Calu3 (cell line): ENCODE measurements around the gene CD2AP. TPM values are rescaled to one million over a fixed set of nuclear protein-coding genes. Genes with fewer than 3 reads are reported as not detected.

Source experiments
- BruUV-seq: library from RNA; stranded (reverse); fragments of 400-500 nt; replicated peaks from 2 replicates; lab custom pipeline; 2021; lab: Mats Ljungman, UMichigan
- CTCF ChIA-PET: fragments of 300-600 bp; sonication (Branson Sonifier 250); formaldehyde crosslinking; loops from one replicate; lab custom pipeline; 2022; ENCODE audit warnings: antibody characterized with exemption; lab: Charles Lee
- DNase-seq: peaks from one replicate; pipeline ENCODE4 v3.0.0; 2022
- H3K27ac Mint-ChIP-seq: one replicate; pipeline ENCODE4 v1.8.0; 2022; ENCODE audit warnings: mixed read lengths; ENCODE audit not compliant: unreplicated experiment
- H3K27me3 Mint-ChIP-seq: one replicate; pipeline ENCODE4 v1.8.0; 2022; ENCODE audit warnings: mixed read lengths; ENCODE audit not compliant: unreplicated experiment
- H3K36me3 Mint-ChIP-seq: one replicate; pipeline ENCODE4 v1.8.0; 2022; ENCODE audit warnings: mild to moderate bottlenecking, moderate library complexity, mixed read lengths; ENCODE audit not compliant: insufficient read depth, unreplicated experiment
- H3K4me1 Mint-ChIP-seq: one replicate; pipeline ENCODE4 v1.8.0; 2022; ENCODE audit warnings: mild to moderate bottlenecking, low read depth, mixed read lengths; ENCODE audit not compliant: unreplicated experiment
- H3K4me3 Mint-ChIP-seq: one replicate; pipeline ENCODE4 v1.8.0; 2022; ENCODE audit warnings: mild to moderate bottlenecking, low read depth, moderate library complexity, mixed read lengths; ENCODE audit not compliant: unreplicated experiment
- H3K9me3 Mint-ChIP-seq: one replicate; pipeline ENCODE4 v1.8.0; 2022; ENCODE audit warnings: low read depth, mixed read lengths; ENCODE audit not compliant: unreplicated experiment
- intact Hi-C: fragments of 100-400 bp; cut with micrococcal nuclease; formaldehyde crosslinking; loops from one replicate; pipeline ENCODE4 v1.10.0; 2022; ENCODE audit not compliant: unreplicated experiment
- total RNA-seq: library from RNA; stranded (reverse); gene quantifications from 2 replicates; pipeline ENCODE4 v1.2.3, GENCODE V29; 2022
- TF ChIP-seq, protein P1 (sequence below): fragments of 200-600 bp; IDR thresholded peaks from one replicate; pipeline ENCODE4 v1.8.0; 2022; ENCODE audit warnings: antibody characterized with exemption; ENCODE audit not compliant: unreplicated experiment

CD2AP gene
- total RNA-seq, 1 experiment from 2014 or later: 105 TPM

DNA sequence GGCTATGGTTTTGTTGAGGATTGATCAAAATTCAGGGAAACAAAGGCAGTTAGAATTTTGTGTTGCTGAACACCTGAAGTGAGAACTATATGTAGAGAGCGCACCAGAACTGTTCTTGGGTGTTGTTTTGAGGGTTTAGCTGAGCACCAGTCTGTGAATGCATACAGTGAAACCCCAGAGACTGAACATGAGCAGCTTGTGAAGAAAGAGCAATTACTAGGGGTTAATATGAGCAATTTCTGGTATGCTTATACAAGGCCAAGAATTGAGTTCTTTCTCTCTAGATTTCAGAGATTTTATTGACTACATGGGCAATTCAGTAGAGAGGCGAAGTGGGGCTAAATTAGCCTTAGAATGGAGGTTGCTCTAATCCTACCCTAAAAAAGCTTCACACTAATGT, 93.9 kb downstream of the CD2AP start:
- BruUV-seq: no TSS peak
- CTCF ChIA-PET: interaction anchor here (0.7 kb wide), 1 partner anchor 63 kb away, joined by 4 read pairs; no protein-coding TSS in a partner anchor
- DNase-seq: no peak
- no peak overlapping the region for H3K27ac Mint-ChIP-seq
- TF ChIP-seq, protein P1, sequence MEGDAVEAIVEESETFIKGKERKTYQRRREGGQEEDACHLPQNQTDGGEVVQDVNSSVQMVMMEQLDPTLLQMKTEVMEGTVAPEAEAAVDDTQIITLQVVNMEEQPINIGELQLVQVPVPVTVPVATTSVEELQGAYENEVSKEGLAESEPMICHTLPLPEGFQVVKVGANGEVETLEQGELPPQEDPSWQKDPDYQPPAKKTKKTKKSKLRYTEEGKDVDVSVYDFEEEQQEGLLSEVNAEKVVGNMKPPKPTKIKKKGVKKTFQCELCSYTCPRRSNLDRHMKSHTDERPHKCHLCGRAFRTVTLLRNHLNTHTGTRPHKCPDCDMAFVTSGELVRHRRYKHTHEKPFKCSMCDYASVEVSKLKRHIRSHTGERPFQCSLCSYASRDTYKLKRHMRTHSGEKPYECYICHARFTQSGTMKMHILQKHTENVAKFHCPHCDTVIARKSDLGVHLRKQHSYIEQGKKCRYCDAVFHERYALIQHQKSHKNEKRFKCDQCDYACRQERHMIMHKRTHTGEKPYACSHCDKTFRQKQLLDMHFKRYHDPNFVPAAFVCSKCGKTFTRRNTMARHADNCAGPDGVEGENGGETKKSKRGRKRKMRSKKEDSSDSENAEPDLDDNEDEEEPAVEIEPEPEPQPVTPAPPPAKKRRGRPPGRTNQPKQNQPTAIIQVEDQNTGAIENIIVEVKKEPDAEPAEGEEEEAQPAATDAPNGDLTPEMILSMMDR: no peak
- H3K36me3 Mint-ChIP-seq: no peaks in the 10 kb centered on the region
- intact Hi-C loops: no loop called here
- H3K4me1 Mint-ChIP-seq: peaks cover 13% of the 10 kb centered on the region
- H3K4me3 Mint-ChIP-seq: no peak overlapping the region
- H3K27me3 Mint-ChIP-seq: no peaks in the 10 kb centered on the region
- no peaks in the 10 kb centered on the region for H3K9me3 Mint-ChIP-seq

GRCh38 chr6:47573109-47573508, 95.5 kb downstream of the CD2AP start:
- intact Hi-C loops: no loop called here
- no TSS peak for BruUV-seq
- Mint-ChIP-seq H3K4me3 (no peak overlapping the region), H3K27me3 (no peaks in the 10 kb centered on the region), H3K27ac (no peak overlapping the region), H3K4me1 (peaks cover 13% of the 10 kb centered on the region), H3K9me3 (no peaks in the 10 kb centered on the region), H3K36me3 (peaks cover 1% of the 10 kb centered on the region)
- CTCF ChIA-PET: interaction anchor here (0.6 kb wide), 1 partner anchor 132 kb away, joined by 3 read pairs; no protein-coding TSS in a partner anchor
- TF ChIP-seq, protein P1: no peak
- no peak for DNase-seq

DNA sequence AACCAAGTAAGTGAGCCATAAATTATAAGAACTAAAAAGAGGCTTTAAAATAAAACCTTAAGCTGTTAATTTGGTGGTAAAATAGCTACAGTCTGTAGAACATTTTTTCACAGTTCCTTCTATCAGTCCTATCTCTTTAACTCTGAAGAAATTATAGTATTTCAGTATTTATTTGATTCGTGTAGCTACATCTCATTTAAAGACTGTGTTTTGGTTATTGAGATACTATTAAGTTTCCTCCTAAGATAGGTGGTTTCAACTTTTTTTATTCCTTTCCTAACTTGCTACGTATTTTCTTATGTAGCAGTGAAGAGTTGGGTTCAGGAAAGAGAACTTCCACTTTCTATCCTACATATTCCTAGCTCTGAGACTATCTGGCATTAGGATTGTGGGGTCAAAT, 97.2 kb downstream of the CD2AP start:
- CTCF ChIA-PET: no interaction called here

GRCh38 chr6:47579040-47579439, 101.5 kb downstream of the CD2AP start:
- CTCF ChIA-PET: no interaction called here
- H3K9me3 Mint-ChIP-seq: no peaks in the 10 kb centered on the region

More for the DNA sequence above, 97.2 kb downstream of the CD2AP start:
- TF ChIP-seq, protein P1: no peak
- Mint-ChIP-seq H3K4me3 (no peak overlapping the region), H3K4me1 (peaks cover 13% of the 10 kb centered on the region), H3K27ac (no peak overlapping the region), H3K36me3 (peaks cover 15% of the 10 kb centered on the region), H3K9me3 (no peaks in the 10 kb centered on the region), H3K27me3 (no peaks in the 10 kb centered on the region)
- intact Hi-C loops: no loop called here
- DNase-seq: no peak
- no TSS peak for BruUV-seq

More at GRCh38 chr6:47579040-47579439, 101.5 kb downstream of the CD2AP start:
- Mint-ChIP-seq H3K27me3 (no peaks in the 10 kb centered on the region), H3K27ac (no peak overlapping the region), H3K36me3 (peaks cover 33% of the 10 kb centered on the region), H3K4me1 (no peaks in the 10 kb centered on the region), H3K4me3 (no peak overlapping the region)
- BruUV-seq: no TSS peak
- TF ChIP-seq, protein P1: no peak
- DNase-seq: no peak
- intact Hi-C loops: no loop called here
